ENCODE data around the gene RASA4B.

DNA sequence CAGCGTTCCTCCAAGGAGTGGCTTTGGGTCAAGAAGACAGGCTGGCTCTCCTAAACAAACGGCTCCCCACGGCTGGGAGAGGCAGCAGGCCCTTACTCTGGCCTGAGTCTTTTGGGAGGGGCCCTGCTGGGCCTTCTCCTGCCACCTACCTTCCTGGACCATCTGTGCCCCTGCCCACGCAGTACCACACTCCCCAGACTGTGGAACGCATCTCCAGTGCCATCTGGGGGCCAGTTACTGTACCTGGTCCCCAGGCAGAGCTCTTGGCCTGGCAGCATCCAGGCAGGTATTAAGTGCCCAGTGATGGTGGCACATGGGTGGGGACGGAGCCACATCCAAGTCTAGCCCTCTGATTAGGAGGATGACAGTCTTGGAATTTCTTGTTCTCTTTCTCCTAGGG, 67.3 kb downstream of the RASA4B start:
- TF ChIP-seq CTCF (IDR thresholded peaks at IDR 0.05) = no peak
- no peak for TF ChIP-seq EP300 (IDR thresholded peaks at IDR 0.05)
- no peak for TF ChIP-seq POLR2A (IDR thresholded peaks at IDR 0.05)

Data from tibial nerve (tissue), 4 donors.